ENCODE measurements around the gene PLA2G4A.
A peak's percentile ranks its signal among the peaks of the same experiment; 100 is the strongest.

Gene PLA2G4A

GRCh38 chr1:186834399-186834958, 5.7 kb downstream of the PLA2G4A start:
- no peak for DNase-seq

GRCh38 chr1:186835448-186835847, 6.7 kb downstream of the PLA2G4A start:
- no peak for DNase-seq

GRCh38 chr1:186837806-186838205, 9.1 kb downstream of the PLA2G4A start:
- DNase-seq, result no peak

- DNase-seq, result no peak
These were observed 9.8 kb downstream of the PLA2G4A start for GRCh38 chr1:186838380-186839040.

- no peak for DNase-seq
These were observed 10.3 kb downstream of the PLA2G4A start for GRCh38 chr1:186839041-186839400.

GRCh38 chr1:186841599-186841998, 12.8 kb downstream of the PLA2G4A start:
- DNase-seq, result no peak

GRCh38 chr1:186842547-186842946, 13.8 kb downstream of the PLA2G4A start:
- no peak for DNase-seq

- no peak for DNase-seq
These were observed 14.5 kb downstream of the PLA2G4A start for GRCh38 chr1:186843226-186843625.

- no peak for DNase-seq
These were observed 15.2 kb downstream of the PLA2G4A start for GRCh38 chr1:186843931-186844330.

GRCh38 chr1:186845576-186846210, 16.9 kb downstream of the PLA2G4A start:
- no peak for DNase-seq

- DNase-seq, result no peak
These were observed 19.9 kb downstream of the PLA2G4A start for GRCh38 chr1:186848509-186849130.

GRCh38 chr1:186849271-186849671, 20.5 kb downstream of the PLA2G4A start:
- DNase-seq, result peak; percentile 24

GRCh38 chr1:186849826-186850225, 21.1 kb downstream of the PLA2G4A start:
- DNase-seq, result no peak

- no peak for DNase-seq
These were observed 25.4 kb downstream of the PLA2G4A start for GRCh38 chr1:186854102-186854501.

- DNase-seq, result no peak
These were observed 30.2 kb downstream of the PLA2G4A start for GRCh38 chr1:186858923-186859322.

GRCh38 chr1:186859995-186860394, 31.2 kb downstream of the PLA2G4A start:
- DNase-seq, result no peak

GRCh38 chr1:186864296-186864695, 35.5 kb downstream of the PLA2G4A start:
- DNase-seq, result no peak

- DNase-seq, result no peak
These were observed 36.5 kb downstream of the PLA2G4A start for GRCh38 chr1:186865253-186865652.

- DNase-seq, result no peak
These were observed 37.1 kb downstream of the PLA2G4A start for GRCh38 chr1:186865857-186866256.

GRCh38 chr1:186869526-186870228, 40.9 kb downstream of the PLA2G4A start:
- no peak for DNase-seq

- no peak for DNase-seq
These were observed 43.0 kb downstream of the PLA2G4A start for GRCh38 chr1:186871784-186872183.

GRCh38 chr1:186872291-186872690, 43.5 kb downstream of the PLA2G4A start:
- DNase-seq, result no peak

GRCh38 chr1:186873687-186874086, 44.9 kb downstream of the PLA2G4A start:
- DNase-seq, result no peak

Data from SHP77 treated with DMSO at 0.1 percent for 48 hours (cell line).